ENCODE measurements around the gene PSAT1.
A peak's percentile ranks its signal among the peaks of the same experiment; 100 is the strongest.

DNA sequence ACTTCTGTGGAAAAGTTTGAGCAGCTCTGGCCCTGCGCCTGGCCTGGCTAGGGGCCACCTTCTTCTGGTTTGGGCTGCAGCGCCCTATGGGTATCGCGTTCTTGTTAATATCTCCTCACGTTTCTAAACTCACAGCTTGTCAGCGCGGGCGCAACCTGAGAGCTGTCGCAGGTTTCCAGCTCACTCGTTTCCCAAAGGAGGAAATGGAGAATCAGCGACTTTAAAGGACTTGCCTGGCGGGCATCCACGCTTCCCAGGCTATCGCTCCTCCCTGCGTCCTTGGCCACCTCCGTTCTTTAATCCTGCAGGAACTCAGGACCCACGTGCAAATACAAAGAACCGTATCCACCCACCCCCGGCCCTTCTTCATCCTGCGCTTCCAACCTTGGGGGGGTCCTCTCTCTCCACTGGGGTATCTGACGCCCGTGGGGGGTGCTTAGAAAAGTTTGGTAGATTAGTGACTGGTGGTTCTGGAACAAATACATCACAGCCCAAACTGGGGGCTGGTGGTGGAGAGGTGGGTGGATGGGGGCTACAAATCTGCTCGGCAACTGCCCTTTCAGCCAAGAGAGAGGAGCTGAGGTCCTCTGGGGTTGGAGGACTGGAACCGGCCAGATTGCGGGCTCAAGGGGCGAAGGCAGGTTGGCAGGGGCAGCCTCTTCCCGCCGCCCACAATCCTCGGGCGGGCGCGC is 578 bp upstream of the PSAT1 start:
- TF ChIP-seq, protein P1, sequence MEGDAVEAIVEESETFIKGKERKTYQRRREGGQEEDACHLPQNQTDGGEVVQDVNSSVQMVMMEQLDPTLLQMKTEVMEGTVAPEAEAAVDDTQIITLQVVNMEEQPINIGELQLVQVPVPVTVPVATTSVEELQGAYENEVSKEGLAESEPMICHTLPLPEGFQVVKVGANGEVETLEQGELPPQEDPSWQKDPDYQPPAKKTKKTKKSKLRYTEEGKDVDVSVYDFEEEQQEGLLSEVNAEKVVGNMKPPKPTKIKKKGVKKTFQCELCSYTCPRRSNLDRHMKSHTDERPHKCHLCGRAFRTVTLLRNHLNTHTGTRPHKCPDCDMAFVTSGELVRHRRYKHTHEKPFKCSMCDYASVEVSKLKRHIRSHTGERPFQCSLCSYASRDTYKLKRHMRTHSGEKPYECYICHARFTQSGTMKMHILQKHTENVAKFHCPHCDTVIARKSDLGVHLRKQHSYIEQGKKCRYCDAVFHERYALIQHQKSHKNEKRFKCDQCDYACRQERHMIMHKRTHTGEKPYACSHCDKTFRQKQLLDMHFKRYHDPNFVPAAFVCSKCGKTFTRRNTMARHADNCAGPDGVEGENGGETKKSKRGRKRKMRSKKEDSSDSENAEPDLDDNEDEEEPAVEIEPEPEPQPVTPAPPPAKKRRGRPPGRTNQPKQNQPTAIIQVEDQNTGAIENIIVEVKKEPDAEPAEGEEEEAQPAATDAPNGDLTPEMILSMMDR (IDR thresholded peaks at IDR 0.05) = no peak
- peak in 2 of 3 donors; percentile 47 to 49 for TF ChIP-seq POLR2A (IDR thresholded peaks at IDR 0.05)
